GM19395 (cell line): ENCODE results near the gene ACOXL.
"Not testable (repeated sequence)": the region's sequence is repeated elsewhere in the genome, so short reads cannot be mapped to it uniquely, and the experiment has no call there.

Source experiments
- ATAC-seq: cut with Tn5 transposase; IDR thresholded peaks from one replicate; pipeline ENCODE4 v1.9.1; 2021; ENCODE audit warnings: mild to moderate bottlenecking, moderate library complexity; ENCODE audit not compliant: unreplicated experiment

Gene ACOXL

GRCh38 chr2:110732422-110733413 is at the start of gene ACOXL:
Gene ACOXL, plus strand, starts transcription at chr2:110732573. Its CDS starts 35,817 bp downstream, at chr2:110768390.
- no peak for ATAC-seq

DNA sequence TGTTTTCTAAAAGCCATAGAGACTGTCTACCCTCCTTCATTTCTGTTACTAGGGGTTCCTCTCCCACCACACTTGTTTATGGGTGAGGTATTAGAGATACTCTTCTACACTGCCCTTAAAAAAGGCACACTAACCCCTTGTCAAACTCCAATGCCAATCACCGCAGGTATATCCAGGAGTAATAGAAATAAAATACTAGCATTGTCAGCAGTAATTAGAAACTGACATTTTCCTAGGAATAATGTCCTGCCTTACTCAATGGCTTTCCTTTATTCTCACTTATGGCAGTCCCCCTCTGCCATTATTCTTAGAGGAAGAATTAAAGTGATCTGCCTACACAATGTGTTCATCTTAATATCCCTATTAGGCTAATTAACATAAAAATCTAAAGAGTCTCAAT is 49.5 kb upstream of the ACOXL start:
- ATAC-seq, result no peak

DNA sequence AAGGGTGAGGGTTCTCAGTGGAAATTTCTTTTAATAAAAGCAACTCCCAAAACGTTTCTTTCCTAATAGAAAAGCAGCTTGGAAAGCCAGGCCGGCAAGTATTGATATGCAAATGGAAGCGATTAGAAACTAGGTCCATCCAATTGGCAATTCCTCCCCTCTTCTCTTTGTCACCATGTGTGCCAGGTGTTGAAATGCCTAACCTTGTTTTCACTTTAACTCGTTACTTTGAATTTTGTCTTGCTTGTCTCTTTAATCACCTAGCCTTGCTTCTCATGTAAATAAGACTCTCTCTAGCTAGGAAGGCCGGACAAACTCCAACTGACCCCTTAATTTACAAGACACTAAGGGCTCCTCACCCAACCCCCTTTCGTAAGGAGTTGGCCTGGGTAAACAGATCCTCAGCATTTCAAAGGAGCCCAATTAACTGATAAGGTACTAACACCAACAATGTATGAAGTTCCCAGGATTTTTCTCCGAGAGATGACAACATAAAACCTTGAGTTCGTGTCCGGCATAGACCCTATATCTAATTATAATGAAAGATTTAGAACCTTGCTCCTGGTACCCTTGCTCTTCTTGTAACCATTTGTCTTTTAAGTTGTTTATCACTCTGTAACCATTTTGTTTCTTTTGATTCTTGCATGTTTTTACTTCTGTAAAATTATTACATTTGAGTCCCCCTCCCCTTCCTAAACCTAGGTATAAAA is 44.4 kb upstream of the ACOXL start:
- ATAC-seq, result not testable (repeated sequence)

DNA sequence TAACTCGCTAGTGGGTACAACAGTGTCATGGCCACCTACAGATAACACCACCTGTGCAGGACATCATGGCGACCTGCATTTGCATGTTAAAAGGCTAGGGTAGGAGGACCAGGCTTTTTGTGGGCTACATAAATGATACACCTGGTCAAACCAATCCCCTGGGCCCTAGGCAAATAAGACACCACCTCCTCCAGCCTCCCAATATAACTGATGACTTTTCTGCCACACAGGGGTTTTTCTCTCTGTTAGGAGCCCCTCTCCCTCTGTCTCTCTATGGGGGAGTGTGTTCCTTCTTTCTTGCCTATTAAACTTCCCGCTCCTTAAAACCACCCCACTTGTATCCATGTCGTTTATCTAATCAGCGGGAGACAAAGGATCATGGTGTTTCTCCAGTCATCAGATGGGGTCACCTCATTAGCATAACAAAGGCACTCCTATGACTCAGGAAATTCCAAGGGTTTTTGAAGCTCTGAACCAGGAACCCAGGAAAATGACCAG is 43.7 kb upstream of the ACOXL start:
- no peak for ATAC-seq

DNA sequence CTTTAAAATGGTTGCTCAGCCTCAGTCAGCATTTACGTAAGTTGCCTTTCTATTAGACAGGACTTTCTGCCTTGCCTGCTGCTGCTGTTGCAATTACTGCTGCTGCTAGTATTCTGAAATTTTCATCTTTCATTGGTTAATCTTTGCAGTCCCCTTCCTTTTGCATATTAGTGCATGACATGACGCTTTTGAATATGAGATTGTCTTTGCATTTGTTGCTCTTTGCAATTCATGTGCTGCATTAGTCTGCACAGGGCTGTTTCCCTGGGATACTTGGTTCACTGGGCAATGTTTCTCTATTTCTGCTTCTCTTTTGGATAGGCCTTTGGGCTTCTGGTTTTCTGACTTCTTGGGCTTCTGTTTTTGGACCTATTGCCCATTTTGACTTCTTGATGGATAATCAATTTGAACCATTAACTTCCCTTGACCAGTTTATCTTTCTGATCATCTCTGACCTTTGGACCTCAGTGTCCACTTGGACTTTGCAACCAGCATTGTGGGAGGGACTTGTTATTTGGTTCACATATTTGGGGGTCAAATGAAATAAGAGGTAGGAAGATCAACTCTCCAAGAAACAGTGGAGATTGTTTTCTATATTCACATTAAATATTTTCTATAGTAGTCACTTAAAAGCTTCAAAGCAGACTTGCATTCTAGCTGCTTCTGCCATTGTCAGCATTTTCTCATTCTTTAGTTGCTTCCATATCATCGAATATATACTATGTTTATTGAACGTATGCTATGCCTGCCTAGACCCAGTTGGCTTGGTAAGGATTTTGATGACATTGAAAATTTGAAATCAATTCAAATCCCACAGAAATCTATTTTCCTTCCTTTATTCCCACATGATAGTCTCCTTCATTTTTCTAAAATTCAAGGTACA is 42.0 kb upstream of the ACOXL start:
- no peak for ATAC-seq

DNA sequence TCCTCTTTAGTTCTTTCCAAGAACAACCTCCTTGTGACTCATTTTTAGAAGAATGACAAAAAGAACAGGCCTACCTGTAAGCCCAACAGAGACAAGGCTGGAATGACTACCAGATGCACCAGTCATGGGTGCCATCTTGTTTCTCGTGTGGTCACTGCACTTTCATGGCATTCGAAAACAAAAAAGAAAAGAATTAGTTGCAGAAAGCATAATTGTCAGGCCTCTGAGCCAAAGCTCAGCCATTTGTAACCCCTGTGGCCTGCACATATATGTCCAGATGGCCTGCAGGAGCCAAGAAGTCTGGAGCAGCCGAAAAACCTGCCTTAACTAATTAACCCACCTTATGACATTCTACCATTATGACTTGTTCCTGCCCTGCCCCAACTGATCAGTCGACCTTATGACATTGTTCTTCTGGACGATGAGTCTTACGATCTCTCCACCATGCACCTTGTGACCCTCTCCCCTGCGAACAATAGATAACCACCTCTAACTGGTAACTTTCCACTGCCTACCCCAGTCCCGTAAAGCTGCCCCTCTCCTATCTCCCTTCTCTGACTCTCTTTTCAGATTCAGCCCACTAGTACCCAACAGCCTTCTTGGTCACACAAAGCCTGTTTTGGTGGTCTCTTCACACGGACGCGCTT is 40.6 kb upstream of the ACOXL start:
- no peak for ATAC-seq

DNA sequence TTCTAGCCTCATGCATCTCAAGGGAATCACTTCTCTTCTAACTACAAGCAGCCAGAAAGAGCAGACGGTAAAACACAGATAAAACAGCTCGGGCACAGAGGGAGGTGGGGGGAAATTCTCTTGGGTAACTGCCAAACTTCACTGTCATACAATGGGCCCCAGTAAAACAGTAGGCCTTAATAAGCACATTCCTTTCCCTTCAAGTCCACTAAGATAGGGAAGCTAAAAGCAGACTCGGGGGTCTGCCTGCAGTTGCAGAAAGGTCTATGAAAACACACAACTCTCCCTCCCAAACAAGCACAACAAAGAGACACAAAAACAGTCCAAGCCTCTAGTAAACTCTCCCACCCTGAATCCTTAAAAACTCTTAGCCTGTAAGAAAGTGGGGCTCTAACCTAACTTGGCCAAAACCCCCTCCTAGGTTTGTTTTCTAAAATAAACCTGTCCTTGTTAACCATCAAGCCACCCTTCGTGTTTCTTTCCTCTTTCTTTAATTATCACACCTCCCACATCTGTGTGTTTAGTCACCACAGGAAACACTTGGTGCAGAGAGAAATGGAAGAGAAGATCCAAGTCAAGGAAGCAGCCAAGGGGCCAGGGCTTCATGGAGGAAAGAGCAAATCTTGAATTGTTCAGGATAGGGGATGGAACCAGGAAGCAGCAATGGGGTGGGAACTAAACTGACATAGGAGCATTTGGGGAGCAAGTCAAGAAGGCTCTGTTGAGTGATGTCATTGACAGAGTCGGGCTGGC is 37.1 kb upstream of the ACOXL start:
- not testable (repeated sequence) for ATAC-seq

GRCh38 chr2:110698253-110698652 is 34.1 kb upstream of the ACOXL start:
- ATAC-seq, result not testable (repeated sequence)

DNA sequence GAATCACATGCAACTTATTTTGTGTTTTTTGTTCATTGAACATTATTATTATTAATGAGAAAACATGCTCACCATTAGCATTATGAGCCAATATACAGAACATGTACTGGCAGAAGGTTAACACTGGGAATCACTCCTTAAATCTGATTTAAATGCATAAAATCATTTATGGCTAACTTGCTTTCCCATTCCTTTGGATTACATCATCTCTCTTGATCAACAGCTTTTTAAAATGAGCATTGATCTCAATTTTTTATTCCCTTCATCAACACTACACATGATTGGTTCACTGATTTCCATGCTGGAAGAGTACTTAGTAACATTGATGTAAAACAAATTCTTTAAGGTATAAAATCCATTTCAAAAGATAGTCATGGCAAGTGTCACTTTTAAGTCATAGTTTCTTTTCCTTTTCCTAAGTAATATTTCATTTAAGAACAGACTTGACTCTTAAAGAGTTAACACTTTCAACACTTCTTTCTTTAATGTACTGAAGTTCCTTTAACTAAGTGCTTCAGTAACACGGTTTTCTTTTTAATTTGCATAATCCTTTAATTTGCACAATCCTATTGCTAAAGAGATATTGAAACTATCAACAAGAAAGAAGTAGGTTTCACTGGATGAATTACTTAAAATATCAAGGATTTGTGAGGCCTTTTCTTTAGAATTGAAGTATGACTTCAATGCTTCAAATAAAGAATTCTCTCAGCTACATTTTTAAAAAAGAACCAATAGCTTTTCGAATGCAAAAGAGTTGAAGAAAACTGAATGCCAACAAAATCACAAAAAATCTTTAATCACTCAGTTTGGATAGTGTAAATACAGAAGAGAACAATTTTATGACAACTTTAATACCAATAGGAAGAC is 29.6 kb upstream of the ACOXL start:
- no peak for ATAC-seq

- ATAC-seq, result no peak
Measured at GRCh38 chr2:110707386-110707965, 24.9 kb upstream of the ACOXL start.

GRCh38 chr2:110708455-110708854 is 23.9 kb upstream of the ACOXL start:
- ATAC-seq, result no peak

- no peak for ATAC-seq
Measured at GRCh38 chr2:110712737-110713136, 19.6 kb upstream of the ACOXL start.

DNA sequence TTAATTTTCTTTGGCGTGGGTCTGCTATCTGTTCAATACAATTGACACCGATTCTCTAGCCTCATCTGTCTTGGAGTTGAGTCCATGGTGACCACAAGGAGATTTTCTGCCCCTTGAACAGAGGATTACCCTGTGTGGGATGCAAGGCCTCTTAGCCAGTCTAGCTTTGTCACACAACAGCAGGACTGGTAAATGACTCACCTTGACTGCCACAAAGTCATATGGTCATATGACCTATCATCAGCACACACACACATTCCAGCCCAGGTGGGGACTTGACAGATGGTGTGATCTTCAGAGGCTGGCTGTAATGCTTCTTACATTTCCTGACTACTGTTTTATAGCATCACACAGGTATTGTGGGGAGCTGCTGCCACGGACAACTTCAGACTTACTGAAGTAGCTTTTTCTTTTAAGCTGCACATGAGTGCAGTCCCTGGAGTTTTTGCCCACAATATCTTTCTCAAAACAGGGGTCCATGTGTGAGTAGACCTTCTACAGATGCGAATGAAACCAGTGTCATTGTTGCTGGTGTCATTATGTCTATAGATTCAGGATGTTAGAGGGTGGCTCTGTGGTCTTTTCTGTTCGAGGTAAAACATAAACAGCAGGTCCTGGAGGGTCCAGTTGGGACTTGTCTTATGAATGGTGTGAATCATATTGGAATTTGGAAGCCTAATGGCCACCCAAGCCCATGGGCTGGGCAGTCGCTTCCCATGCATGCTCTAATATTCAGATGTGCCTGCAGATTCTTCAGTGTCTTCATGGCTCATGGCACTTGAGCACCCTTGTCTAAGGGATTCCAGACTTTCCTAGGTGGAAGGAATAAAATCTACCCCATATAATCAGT is 18.6 kb upstream of the ACOXL start:
- no peak for ATAC-seq

DNA sequence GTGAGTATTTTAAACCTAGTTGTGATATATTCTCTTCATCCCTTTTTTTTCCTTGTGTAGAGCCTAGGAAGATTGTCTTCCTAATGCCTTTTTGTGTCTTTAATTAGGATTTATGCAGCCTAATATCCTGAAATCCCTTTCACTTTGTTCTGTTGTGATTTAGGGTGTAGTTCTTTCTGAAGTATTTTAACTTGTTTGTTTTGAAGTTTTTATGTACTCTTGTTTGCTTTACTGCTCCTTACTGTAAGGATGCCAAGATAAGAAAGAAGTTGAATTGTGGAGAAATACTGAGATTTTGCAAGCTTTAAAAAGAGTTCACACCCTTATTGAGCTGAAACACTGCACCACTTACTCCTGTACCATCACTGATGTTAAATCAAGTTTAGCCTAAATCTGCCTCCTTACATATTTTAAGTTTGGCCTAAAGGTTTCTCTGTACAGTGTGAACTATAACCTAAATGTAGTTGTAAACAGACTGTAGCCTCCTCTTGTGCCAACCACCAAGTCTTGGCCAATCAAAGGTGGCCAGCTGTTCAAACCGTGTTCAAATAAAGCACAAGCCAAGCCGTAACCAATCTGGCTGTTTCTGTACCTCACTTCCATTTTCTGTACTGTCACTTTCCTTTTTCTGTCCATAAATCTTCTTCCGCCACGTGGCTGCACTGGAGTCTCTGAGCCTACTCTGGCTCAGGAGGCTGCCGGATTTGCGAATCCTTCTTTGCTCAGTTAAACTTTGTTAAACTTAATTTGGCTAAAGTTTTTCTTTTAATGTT is 17.7 kb upstream of the ACOXL start:
- ATAC-seq, result no peak

DNA sequence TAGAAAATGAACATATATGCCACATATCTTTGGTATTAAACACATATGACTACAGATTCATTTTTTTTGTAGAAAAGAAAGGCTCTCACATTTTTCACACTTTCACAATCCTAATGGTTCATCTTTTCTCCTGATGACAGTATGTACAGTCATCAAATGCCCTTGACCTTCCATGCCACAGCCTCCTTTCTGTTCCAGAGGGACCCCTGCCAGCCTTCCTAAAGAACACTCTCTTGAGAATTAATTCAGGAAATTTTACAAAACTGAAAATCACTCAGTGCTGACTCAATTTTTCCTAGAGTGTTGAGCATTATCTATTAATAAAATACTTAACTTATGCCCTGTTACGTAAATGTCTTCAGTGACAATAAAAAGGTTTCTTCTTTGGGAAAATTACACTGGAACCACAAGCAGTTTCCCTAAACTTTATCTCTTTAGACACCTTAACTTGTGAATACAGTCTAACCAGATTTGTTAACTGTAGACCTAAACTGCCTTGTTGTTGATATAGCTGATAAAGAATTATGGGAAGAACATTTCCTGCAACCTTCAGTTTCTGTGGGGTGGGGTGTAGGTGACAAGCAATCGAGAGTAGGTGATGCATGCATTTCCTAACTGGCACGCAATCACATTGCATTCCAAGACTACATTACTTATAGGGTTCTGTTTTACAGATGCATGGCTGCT is 15.3 kb upstream of the ACOXL start:
- no peak for ATAC-seq

DNA sequence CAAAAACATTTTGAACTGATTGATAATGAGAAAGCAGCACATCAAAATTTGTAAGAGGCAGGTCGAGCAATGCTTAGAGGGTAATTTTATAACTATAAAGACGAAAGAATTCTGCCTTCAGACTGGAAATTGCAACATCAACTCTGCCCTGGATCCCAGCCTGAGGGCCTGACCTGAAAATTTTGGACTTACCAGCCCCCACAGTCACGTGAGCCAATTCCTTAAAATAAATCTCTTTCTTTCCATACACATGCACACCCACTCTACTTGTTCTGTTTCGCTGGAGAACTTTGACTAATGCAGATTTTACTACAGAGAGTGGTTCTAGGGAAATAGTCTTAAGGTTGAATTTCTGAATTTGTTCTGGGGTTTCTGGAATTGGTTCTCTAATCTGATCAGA is 14.6 kb upstream of the ACOXL start:
- no peak for ATAC-seq
